HEK293 (cell line): ENCODE data around the gene IGF1R.
A peak's percentile ranks its signal among the peaks of the same experiment; 100 is the strongest.

Experiments used
- GLIS2 ChIP-seq: fragments of 450-650 bp; formaldehyde crosslinking; IDR thresholded peaks from 2 replicates; pipeline ENCODE4 v1.5.1; 2016; ENCODE audit warnings: missing biosample characterization, missing genetic modification characterization
- SP7 ChIP-seq: fragments of 450-650 bp; formaldehyde crosslinking; IDR thresholded peaks from 2 replicates; pipeline ENCODE4 v1.5.1; 2016; ENCODE audit warnings: missing biosample characterization, missing genetic modification characterization
- ZNF114 ChIP-seq: fragments of 450-650 bp; formaldehyde crosslinking; IDR thresholded peaks from 2 replicates; pipeline ENCODE4 v1.5.0; 2017; ENCODE audit warnings: missing biosample characterization, missing genetic modification characterization
- ZNF138 ChIP-seq: fragments of 450-650 bp; formaldehyde crosslinking; IDR thresholded peaks from 2 replicates; pipeline ENCODE4 v1.5.1; 2016; ENCODE audit warnings: missing biosample characterization, missing genetic modification characterization, borderline replicate concordance
- ZNF140 ChIP-seq: fragments of 450-650 bp; formaldehyde crosslinking; IDR thresholded peaks from 2 replicates; pipeline ENCODE4 v1.5.1; 2016; ENCODE audit warnings: missing biosample characterization, missing genetic modification characterization
- ZNF155 ChIP-seq: fragments of 450-650 bp; formaldehyde crosslinking; IDR thresholded peaks from 2 replicates; pipeline ENCODE4 v1.5.1; 2016; ENCODE audit warnings: missing biosample characterization, missing genetic modification characterization
- ZNF157 ChIP-seq: fragments of 450-650 bp; formaldehyde crosslinking; IDR thresholded peaks from 2 replicates; pipeline ENCODE4 v1.5.1; 2016; ENCODE audit warnings: missing biosample characterization, missing genetic modification characterization
- ZNF184 ChIP-seq: fragments of 450-650 bp; IDR thresholded peaks from 2 replicates; pipeline ENCODE4 v1.5.1; 2018; ENCODE audit warnings: missing biosample characterization, mild to moderate bottlenecking, missing genetic modification characterization
- ZNF214 ChIP-seq: fragments of 450-650 bp; formaldehyde crosslinking; IDR thresholded peaks from 2 replicates; pipeline ENCODE4 v1.5.1; 2017; ENCODE audit warnings: missing biosample characterization, mild to moderate bottlenecking, missing genetic modification characterization, borderline replicate concordance
- ZNF362 ChIP-seq: fragments of 450-650 bp; formaldehyde crosslinking; IDR thresholded peaks from 2 replicates; pipeline ENCODE4 v1.5.1; 2016; ENCODE audit warnings: missing biosample characterization, missing genetic modification characterization
- ZNF366 ChIP-seq: fragments of 450-650 bp; formaldehyde crosslinking; conservative IDR thresholded peaks from 2 replicates; pipeline ENCODE4 v1.5.1; 2016; ENCODE audit warnings: missing biosample characterization, missing genetic modification characterization
- ZNF391 ChIP-seq: fragments of 450-650 bp; formaldehyde crosslinking; IDR thresholded peaks from 2 replicates; pipeline ENCODE4 v1.5.1; 2016; ENCODE audit warnings: low read depth, missing biosample characterization, missing genetic modification characterization, borderline replicate concordance
- ZNF514 ChIP-seq: fragments of 450-650 bp; formaldehyde crosslinking; IDR thresholded peaks from 2 replicates; pipeline ENCODE4 v1.5.1; 2016; ENCODE audit warnings: missing biosample characterization, missing genetic modification characterization
- ZNF549 ChIP-seq: fragments of 450-650 bp; IDR thresholded peaks from 2 replicates; pipeline ENCODE4 v1.5.1; 2018; ENCODE audit warnings: missing biosample characterization, missing genetic modification characterization, mild to moderate bottlenecking, inconsistent platforms, moderate library complexity
- ZNF600 ChIP-seq: fragments of 450-650 bp; formaldehyde crosslinking; IDR thresholded peaks from 2 replicates; pipeline ENCODE4 v1.5.1; 2016; ENCODE audit warnings: missing biosample characterization, missing genetic modification characterization
- ZNF626 ChIP-seq: fragments of 450-650 bp; sonication (Bioruptor Pico); formaldehyde crosslinking; IDR thresholded peaks from 2 replicates; pipeline ENCODE4 v1.5.1; 2018; ENCODE audit warnings: missing biosample characterization, missing genetic modification characterization, inconsistent platforms
- ZNF629 ChIP-seq: fragments of 450-650 bp; formaldehyde crosslinking; IDR thresholded peaks from 2 replicates; pipeline ENCODE4 v1.5.1; 2017; ENCODE audit warnings: missing biosample characterization, missing genetic modification characterization
- ZNF658 ChIP-seq: fragments of 450-650 bp; formaldehyde crosslinking; IDR thresholded peaks from 2 replicates; pipeline ENCODE4; 2016; ENCODE audit warnings: missing biosample characterization, missing genetic modification characterization
- ZNF76 ChIP-seq: fragments of 450-650 bp; formaldehyde crosslinking; IDR thresholded peaks from 2 replicates; pipeline ENCODE4; 2016; ENCODE audit warnings: low read depth, missing biosample characterization, missing genetic modification characterization, borderline replicate concordance
- ZNF843 ChIP-seq: fragments of 450-650 bp; formaldehyde crosslinking; IDR thresholded peaks from 2 replicates; pipeline ENCODE4 v1.5.1; 2016; ENCODE audit warnings: missing biosample characterization, missing genetic modification characterization
- ZSCAN18 ChIP-seq: fragments of 450-650 bp; formaldehyde crosslinking; IDR thresholded peaks from 2 replicates; pipeline ENCODE4 v1.5.1; 2016; ENCODE audit warnings: missing biosample characterization, missing genetic modification characterization
- TF ChIP-seq, protein P1 (sequence below): fragments of 450-650 bp; formaldehyde crosslinking; IDR thresholded peaks from 2 replicates; pipeline ENCODE4 v1.5.1; 2016; ENCODE audit warnings: missing biosample characterization, missing genetic modification characterization, low read depth
- TF ChIP-seq, protein P2 (sequence below): fragments of 450-650 bp; formaldehyde crosslinking; IDR thresholded peaks from 2 replicates; pipeline ENCODE4 v1.5.1; 2016; ENCODE audit warnings: missing biosample characterization, missing genetic modification characterization
- TF ChIP-seq, protein P3 (sequence below): fragments of 450-650 bp; formaldehyde crosslinking; IDR thresholded peaks from 2 replicates; pipeline ENCODE4 v1.5.1; 2017; ENCODE audit warnings: missing biosample characterization, missing genetic modification characterization
- TF ChIP-seq, protein P4 (sequence below): fragments of 450-650 bp; formaldehyde crosslinking; IDR thresholded peaks from 2 replicates; pipeline ENCODE4 v1.5.1; 2017; ENCODE audit warnings: missing biosample characterization, missing genetic modification characterization
- TF ChIP-seq, protein P5 (sequence below): fragments of 450-650 bp; formaldehyde crosslinking; IDR thresholded peaks from 2 replicates; pipeline ENCODE4 v1.5.1; 2016; ENCODE audit warnings: missing biosample characterization, missing genetic modification characterization
- TF ChIP-seq, protein P6 (sequence below): fragments of 450-650 bp; formaldehyde crosslinking; IDR thresholded peaks from 2 replicates; pipeline ENCODE4 v1.5.1; 2016; ENCODE audit warnings: missing biosample characterization, missing genetic modification characterization

IGF1R gene

GRCh38 chr15:98609144-98609852, 39.0 kb upstream of the IGF1R start (continued):
- TF ChIP-seq ZNF391 (tag by site-specific recombination) (no peak), ZNF600 (tag by site-specific recombination) (0 out of 2 replicates have a peak, but pooled peaks have one; percentile 26), ZNF114 (no peak), ZNF76 (tag by site-specific recombination) (no peak), ZNF658 (tag by site-specific recombination) (no peak), ZNF626 (no peak), GLIS2 (peak; percentile 55; the same call in 1 of the 2 replicates), ZNF214 (tag by site-specific recombination) (no peak), SP7 (peak; percentile 78), ZNF549 (tag by site-specific recombination) (no peak), ZNF138 (tag by site-specific recombination) (no peak), ZNF843 (tag by site-specific recombination) (0 out of 2 replicates have a peak, but pooled peaks have one; percentile 32), ZNF157 (tag by site-specific recombination) (no peak), ZNF629 (peak; percentile 58; the same call in 1 of the 2 replicates), ZNF155 (tag by site-specific recombination) (no peak), ZNF514 (tag by site-specific recombination) (no peak), ZNF140 (tag by site-specific recombination) (no peak), ZNF184 (tag by site-specific recombination) (0 out of 2 replicates have a peak, but pooled peaks have one; percentile 25), ZNF362 (tag by site-specific recombination) (no peak), ZSCAN18 (tag by site-specific recombination) (no peak), ZNF366 (no peak; the same call in 1 of the 2 replicates)
- TF ChIP-seq, protein P1, sequence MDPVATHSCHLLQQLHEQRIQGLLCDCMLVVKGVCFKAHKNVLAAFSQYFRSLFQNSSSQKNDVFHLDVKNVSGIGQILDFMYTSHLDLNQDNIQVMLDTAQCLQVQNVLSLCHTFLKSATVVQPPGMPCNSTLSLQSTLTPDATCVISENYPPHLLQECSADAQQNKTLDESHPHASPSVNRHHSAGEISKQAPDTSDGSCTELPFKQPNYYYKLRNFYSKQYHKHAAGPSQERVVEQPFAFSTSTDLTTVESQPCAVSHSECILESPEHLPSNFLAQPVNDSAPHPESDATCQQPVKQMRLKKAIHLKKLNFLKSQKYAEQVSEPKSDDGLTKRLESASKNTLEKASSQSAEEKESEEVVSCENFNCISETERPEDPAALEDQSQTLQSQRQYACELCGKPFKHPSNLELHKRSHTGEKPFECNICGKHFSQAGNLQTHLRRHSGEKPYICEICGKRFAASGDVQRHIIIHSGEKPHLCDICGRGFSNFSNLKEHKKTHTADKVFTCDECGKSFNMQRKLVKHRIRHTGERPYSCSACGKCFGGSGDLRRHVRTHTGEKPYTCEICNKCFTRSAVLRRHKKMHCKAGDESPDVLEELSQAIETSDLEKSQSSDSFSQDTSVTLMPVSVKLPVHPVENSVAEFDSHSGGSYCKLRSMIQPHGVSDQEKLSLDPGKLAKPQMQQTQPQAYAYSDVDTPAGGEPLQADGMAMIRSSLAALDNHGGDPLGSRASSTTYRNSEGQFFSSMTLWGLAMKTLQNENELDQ: no peak
- TF ChIP-seq, protein P2, sequence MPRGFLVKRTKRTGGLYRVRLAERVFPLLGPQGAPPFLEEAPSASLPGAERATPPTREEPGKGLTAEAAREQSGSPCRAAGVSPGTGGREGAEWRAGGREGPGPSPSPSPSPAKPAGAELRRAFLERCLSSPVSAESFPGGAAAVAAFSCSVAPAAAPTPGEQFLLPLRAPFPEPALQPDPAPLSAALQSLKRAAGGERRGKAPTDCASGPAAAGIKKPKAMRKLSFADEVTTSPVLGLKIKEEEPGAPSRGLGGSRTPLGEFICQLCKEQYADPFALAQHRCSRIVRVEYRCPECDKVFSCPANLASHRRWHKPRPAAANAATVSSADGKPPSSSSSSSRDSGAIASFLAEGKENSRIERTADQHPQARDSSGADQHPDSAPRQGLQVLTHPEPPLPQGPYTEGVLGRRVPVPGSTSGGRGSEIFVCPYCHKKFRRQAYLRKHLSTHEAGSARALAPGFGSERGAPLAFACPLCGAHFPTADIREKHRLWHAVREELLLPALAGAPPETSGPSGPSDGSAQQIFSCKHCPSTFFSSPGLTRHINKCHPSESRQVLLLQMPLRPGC (tag by site-specific recombination): peak; percentile 81
- TF ChIP-seq, protein P3, sequence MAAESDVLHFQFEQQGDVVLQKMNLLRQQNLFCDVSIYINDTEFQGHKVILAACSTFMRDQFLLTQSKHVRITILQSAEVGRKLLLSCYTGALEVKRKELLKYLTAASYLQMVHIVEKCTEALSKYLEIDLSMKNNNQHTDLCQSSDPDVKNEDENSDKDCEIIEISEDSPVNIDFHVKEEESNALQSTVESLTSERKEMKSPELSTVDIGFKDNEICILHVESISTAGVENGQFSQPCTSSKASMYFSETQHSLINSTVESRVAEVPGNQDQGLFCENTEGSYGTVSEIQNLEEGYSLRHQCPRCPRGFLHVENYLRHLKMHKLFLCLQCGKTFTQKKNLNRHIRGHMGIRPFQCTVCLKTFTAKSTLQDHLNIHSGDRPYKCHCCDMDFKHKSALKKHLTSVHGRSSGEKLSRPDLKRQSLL: 0 out of 2 replicates have a peak, but pooled peaks have one; percentile 35
- TF ChIP-seq, protein P4, sequence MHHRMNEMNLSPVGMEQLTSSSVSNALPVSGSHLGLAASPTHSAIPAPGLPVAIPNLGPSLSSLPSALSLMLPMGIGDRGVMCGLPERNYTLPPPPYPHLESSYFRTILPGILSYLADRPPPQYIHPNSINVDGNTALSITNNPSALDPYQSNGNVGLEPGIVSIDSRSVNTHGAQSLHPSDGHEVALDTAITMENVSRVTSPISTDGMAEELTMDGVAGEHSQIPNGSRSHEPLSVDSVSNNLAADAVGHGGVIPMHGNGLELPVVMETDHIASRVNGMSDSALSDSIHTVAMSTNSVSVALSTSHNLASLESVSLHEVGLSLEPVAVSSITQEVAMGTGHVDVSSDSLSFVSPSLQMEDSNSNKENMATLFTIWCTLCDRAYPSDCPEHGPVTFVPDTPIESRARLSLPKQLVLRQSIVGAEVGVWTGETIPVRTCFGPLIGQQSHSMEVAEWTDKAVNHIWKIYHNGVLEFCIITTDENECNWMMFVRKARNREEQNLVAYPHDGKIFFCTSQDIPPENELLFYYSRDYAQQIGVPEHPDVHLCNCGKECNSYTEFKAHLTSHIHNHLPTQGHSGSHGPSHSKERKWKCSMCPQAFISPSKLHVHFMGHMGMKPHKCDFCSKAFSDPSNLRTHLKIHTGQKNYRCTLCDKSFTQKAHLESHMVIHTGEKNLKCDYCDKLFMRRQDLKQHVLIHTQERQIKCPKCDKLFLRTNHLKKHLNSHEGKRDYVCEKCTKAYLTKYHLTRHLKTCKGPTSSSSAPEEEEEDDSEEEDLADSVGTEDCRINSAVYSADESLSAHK: no peak
- TF ChIP-seq, protein P5, sequence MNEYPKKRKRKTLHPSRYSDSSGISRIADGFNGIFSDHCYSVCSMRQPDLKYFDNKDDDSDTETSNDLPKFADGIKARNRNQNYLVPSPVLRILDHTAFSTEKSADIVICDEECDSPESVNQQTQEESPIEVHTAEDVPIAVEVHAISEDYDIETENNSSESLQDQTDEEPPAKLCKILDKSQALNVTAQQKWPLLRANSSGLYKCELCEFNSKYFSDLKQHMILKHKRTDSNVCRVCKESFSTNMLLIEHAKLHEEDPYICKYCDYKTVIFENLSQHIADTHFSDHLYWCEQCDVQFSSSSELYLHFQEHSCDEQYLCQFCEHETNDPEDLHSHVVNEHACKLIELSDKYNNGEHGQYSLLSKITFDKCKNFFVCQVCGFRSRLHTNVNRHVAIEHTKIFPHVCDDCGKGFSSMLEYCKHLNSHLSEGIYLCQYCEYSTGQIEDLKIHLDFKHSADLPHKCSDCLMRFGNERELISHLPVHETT (tag by site-specific recombination): peak; percentile 66; the same call in 1 of the 2 replicates
- TF ChIP-seq, protein P6, sequence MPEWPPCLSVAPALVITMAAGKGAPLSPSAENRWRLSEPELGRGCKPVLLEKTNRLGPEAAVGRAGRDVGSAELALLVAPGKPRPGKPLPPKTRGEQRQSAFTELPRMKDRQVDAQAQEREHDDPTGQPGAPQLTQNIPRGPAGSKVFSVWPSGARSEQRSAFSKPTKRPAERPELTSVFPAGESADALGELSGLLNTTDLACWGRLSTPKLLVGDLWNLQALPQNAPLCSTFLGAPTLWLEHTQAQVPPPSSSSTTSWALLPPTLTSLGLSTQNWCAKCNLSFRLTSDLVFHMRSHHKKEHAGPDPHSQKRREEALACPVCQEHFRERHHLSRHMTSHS: no peak
